ENCODE data around the gene MT2A.

DNA sequence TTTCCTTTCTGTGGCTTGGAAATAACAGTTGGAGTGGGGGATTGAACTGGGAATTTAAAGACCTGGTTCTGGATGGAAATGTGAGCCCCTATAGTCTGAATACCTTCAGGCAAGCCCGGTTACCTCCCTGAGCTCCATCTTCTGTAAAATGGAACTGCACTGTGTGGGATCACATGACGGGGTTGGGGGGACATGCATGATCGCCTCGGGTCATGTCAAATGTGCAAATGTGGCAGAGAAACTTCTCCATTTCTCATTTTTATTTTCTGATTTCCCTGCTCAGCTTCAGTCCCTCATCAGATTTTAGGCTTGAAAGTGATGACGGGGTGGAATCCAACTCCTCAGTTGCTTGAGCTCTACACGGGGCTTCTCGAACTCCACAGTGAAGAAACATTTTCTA is 44.8 kb downstream of the MT2A start:
- TF ChIP-seq, protein P1, sequence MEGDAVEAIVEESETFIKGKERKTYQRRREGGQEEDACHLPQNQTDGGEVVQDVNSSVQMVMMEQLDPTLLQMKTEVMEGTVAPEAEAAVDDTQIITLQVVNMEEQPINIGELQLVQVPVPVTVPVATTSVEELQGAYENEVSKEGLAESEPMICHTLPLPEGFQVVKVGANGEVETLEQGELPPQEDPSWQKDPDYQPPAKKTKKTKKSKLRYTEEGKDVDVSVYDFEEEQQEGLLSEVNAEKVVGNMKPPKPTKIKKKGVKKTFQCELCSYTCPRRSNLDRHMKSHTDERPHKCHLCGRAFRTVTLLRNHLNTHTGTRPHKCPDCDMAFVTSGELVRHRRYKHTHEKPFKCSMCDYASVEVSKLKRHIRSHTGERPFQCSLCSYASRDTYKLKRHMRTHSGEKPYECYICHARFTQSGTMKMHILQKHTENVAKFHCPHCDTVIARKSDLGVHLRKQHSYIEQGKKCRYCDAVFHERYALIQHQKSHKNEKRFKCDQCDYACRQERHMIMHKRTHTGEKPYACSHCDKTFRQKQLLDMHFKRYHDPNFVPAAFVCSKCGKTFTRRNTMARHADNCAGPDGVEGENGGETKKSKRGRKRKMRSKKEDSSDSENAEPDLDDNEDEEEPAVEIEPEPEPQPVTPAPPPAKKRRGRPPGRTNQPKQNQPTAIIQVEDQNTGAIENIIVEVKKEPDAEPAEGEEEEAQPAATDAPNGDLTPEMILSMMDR (conservative IDR thresholded peaks at IDR 0.05): no peak
- TF ChIP-seq ZFX (IDR thresholded peaks at IDR 0.05): no peak

Data from C4-2B (cell line).